HCT116 (cell line): ENCODE results near the gene SMARCA5. TPM values are rescaled to one million over a fixed set of nuclear protein-coding genes. Genes with fewer than 3 reads are reported as not detected.

Experiments used
- ATAC-seq: fragments of 200-7000 bp; cut with Tn5 transposase; 2 replicates; pipeline ENCODE4 v1.9.1; 2020; ENCODE audit warnings: mild to moderate bottlenecking, moderate library complexity
- BruUV-seq: library from RNA; stranded (reverse); fragments of 400-500 nt; replicated peaks from 2 replicates; lab custom pipeline; 2021; lab: Mats Ljungman, UMichigan
- CTCF ChIA-PET: fragments of 300-600 bp; sonication (Branson Sonifier 250); formaldehyde crosslinking; loops from one replicate; lab custom pipeline; 2021; ENCODE audit warnings: antibody characterized with exemption; lab: Charles Lee
- POLR2A ChIA-PET: fragments of 300-600, 350-600 bp; sonication (Branson Sonifier 250); formaldehyde crosslinking; loops from one replicate; lab custom pipeline; 2021; ENCODE audit warnings: antibody characterized with exemption; lab: Charles Lee
- RAD21 ChIA-PET, 2 experiments: fragments of 300-600 bp; sonication (Branson Sonifier 250); formaldehyde crosslinking; loops; one replicate each; lab custom pipeline; 2023; ENCODE audit warnings: low total read pairs in 2 of 2; ENCODE audit not compliant: uncharacterized antibody in 2 of 2, unreplicated experiment in 2 of 2, low non-redundant PET in 1 of 2; lab: Charles Lee
- DNase-seq: peaks from one replicate; pipeline ENCODE4 v3.0.0-alpha.2; 2010; ENCODE audit warnings: low read depth, low spot score
- H2AFZ ChIP-seq: fragments of 200-600 bp; shearing (Covaris generic), sonication (generic); 2 replicates; pipeline ENCODE4 v1.6.1; 2017; ENCODE audit warnings: low read depth, mixed run types, mixed read lengths, antibody characterized with exemption, low read length; ENCODE audit not compliant: poor library complexity, severe bottlenecking
- H3K27ac ChIP-seq: 2 replicates; pipeline ENCODE4 v1.5.1; 2012; ENCODE audit warnings: low read depth, low read length
- H3K27me3 ChIP-seq: fragments of 200-600 bp; sonication (generic); 2 replicates; pipeline ENCODE4 v1.6.1; 2016; ENCODE audit warnings: mixed run types, low read length, mixed read lengths; ENCODE audit not compliant: insufficient read depth
- H3K36me3 ChIP-seq, 2 experiments: fragments of 200-500 bp in 1 of 2; fragments of 200-600 bp in 1 of 2; sonication (Bioruptor generic) in 1 of 2; sonication (generic) in 1 of 2; 2 replicates each; pipeline versions ENCODE4 v1.5.1 to v1.6.1; 2014 to 2016; ENCODE audit warnings: low read length in 2 of 2, inconsistent platforms in 1 of 2, mixed read lengths in 1 of 2, mixed run types in 1 of 2; ENCODE audit not compliant: insufficient read depth in 2 of 2, control insufficient read depth in 1 of 2
- H3K4me1 ChIP-seq, 2 experiments: fragments of 200-600 bp in 1 of 2; sonication (generic) in 1 of 2; 2 replicates each; pipeline versions ENCODE4 v1.5.1 to v1.6.1; 2012 to 2017; ENCODE audit warnings: low read length in 2 of 2, inconsistent platforms in 1 of 2, mild to moderate bottlenecking in 1 of 2, mixed read lengths in 1 of 2, mixed run types in 1 of 2, moderate library complexity in 1 of 2; ENCODE audit not compliant: insufficient read depth in 2 of 2, control insufficient read depth in 1 of 2
- H3K4me2 ChIP-seq: fragments of 200-600 bp; sonication (generic); 2 replicates; pipeline ENCODE4 v1.6.1; 2017; ENCODE audit warnings: mixed run types, low read length, mixed read lengths
- H3K4me3 ChIP-seq, 2 experiments: fragments of 200-600 bp in 1 of 2; sonication (generic) in 1 of 2; replicated peaks in 1 of 2; 2 replicates each; pipeline ENCODE4 v1.5.1; 2011 to 2016; ENCODE audit warnings: low read length in 2 of 2, control low read depth in 1 of 2, low read depth in 1 of 2, mild to moderate bottlenecking in 1 of 2, mixed read lengths in 1 of 2, mixed run types in 1 of 2
- H3K79me2 ChIP-seq: fragments of 200-600 bp; sonication (generic); 2 replicates; pipeline ENCODE4 v1.6.1; 2017; ENCODE audit warnings: mild to moderate bottlenecking, mixed run types, low read length, moderate library complexity, mixed read lengths; ENCODE audit not compliant: insufficient read depth
- H3K9ac ChIP-seq: fragments of 200-600 bp; sonication (generic); 2 replicates; pipeline ENCODE4 v1.6.1; 2016; ENCODE audit warnings: low read length, mixed read lengths
- H3K9me2 ChIP-seq: fragments of 200-600 bp; sonication (generic), shearing (Covaris generic); 2 replicates; pipeline ENCODE4 v1.6.1; 2017; ENCODE audit warnings: mixed run types, mild to moderate bottlenecking, moderate library complexity; ENCODE audit not compliant: insufficient read depth
- H3K9me3 ChIP-seq, 2 experiments: fragments of 200-500 bp in 1 of 2; fragments of 200-600 bp in 1 of 2; sonication (Bioruptor generic) in 1 of 2; sonication (generic) in 1 of 2; 2 replicates each; pipeline ENCODE4 v1.6.1; 2014 to 2017; ENCODE audit warnings: low read length in 2 of 2, mixed read lengths in 2 of 2, inconsistent platforms in 1 of 2, low read depth in 1 of 2, mild to moderate bottlenecking in 1 of 2, mixed run types in 1 of 2, moderate library complexity in 1 of 2; ENCODE audit not compliant: control insufficient read depth in 1 of 2, insufficient read depth in 1 of 2
- H4K20me1 ChIP-seq: fragments of 200-600 bp; sonication (generic), shearing (Covaris generic); 2 replicates; pipeline ENCODE4 v1.6.1; 2017; ENCODE audit warnings: mixed run types, mild to moderate bottlenecking, moderate library complexity; ENCODE audit not compliant: insufficient read depth
- CEBPB ChIP-seq: IDR thresholded peaks from 2 replicates; pipeline ENCODE4 v1.6.1; 2012; ENCODE audit warnings: low read depth
- EGR1 ChIP-seq: IDR thresholded peaks from 2 replicates; pipeline ENCODE4 v1.6.1; 2012; ENCODE audit warnings: low read depth
- EZH2 ChIP-seq: fragments of 200-600 bp; sonication (generic); IDR thresholded peaks from 2 replicates; pipeline ENCODE4 v1.6.1; 2017; ENCODE audit warnings: antibody characterized with exemption, mixed run types
- FOSL1 ChIP-seq: IDR thresholded peaks from 2 replicates; pipeline ENCODE4 v1.6.1; 2012; ENCODE audit warnings: low read depth
- JUND ChIP-seq: IDR thresholded peaks from 2 replicates; pipeline ENCODE4 v1.6.1; 2012
- POLR2A ChIP-seq: IDR thresholded peaks from 2 replicates; pipeline ENCODE4 v1.7.0; 2011; ENCODE audit warnings: borderline replicate concordance; ENCODE audit not compliant: insufficient read depth, insufficient read length; ENCODE audit errors: extremely low read depth
- POLR2AphosphoS5 ChIP-seq: IDR thresholded peaks from 2 replicates; pipeline ENCODE4 v1.6.1; 2011; ENCODE audit warnings: mild to moderate bottlenecking, low read depth, low read length, moderate library complexity
- SP1 ChIP-seq: IDR thresholded peaks from 2 replicates; pipeline ENCODE4 v1.6.1; 2012; ENCODE audit warnings: low read depth
- SRF ChIP-seq: IDR thresholded peaks from 2 replicates; pipeline ENCODE4 v1.6.1; 2012; ENCODE audit warnings: low read depth
- TCF7L2 ChIP-seq: IDR thresholded peaks from 2 replicates; pipeline ENCODE4 v1.7.0; 2011; ENCODE audit warnings: borderline replicate concordance, inconsistent platforms; ENCODE audit not compliant: insufficient read depth, insufficient read length; ENCODE audit errors: extremely low read depth
- YY1 ChIP-seq: IDR thresholded peaks from 2 replicates; pipeline ENCODE4 v1.6.1; 2011; ENCODE audit warnings: low read length, low read depth, moderate library complexity, mild to moderate bottlenecking; ENCODE audit not compliant: insufficient replicate concordance; ENCODE audit errors: extremely low read depth
- ZFX ChIP-seq: fragments of 450-650 bp; IDR thresholded peaks from 2 replicates; pipeline ENCODE4 v1.6.1; 2017
- ZNF274 ChIP-seq: fragments of 200-500 bp; sonication (Bioruptor generic); IDR thresholded peaks from 2 replicates; pipeline ENCODE4 v1.6.1; 2014; ENCODE audit warnings: mild to moderate bottlenecking, low read depth, low read length, inconsistent platforms
- intact Hi-C: fragments of 100-400 bp; cut with micrococcal nuclease; formaldehyde crosslinking; loops from 2 replicates; pipeline ENCODE4 v1.10.0; 2022
- total RNA-seq: library from RNA; stranded (reverse); gene quantifications from one replicate; pipeline ENCODE4 v1.2.1, GENCODE V29; 2021; ENCODE audit not compliant: unreplicated experiment
- TF ChIP-seq, protein P1 (sequence below): IDR thresholded peaks from 2 replicates; pipeline ENCODE4 v1.6.1; 2012
- TF ChIP-seq, protein P2 (sequence below): IDR thresholded peaks from 2 replicates; pipeline ENCODE4 v1.6.1; 2011; ENCODE audit warnings: mild to moderate bottlenecking, low read length, moderate library complexity; ENCODE audit not compliant: insufficient replicate concordance; ENCODE audit errors: extremely low read depth

Gene SMARCA5
- total RNA-seq, 1 experiment from 2014 or later: 61.2 TPM

DNA sequence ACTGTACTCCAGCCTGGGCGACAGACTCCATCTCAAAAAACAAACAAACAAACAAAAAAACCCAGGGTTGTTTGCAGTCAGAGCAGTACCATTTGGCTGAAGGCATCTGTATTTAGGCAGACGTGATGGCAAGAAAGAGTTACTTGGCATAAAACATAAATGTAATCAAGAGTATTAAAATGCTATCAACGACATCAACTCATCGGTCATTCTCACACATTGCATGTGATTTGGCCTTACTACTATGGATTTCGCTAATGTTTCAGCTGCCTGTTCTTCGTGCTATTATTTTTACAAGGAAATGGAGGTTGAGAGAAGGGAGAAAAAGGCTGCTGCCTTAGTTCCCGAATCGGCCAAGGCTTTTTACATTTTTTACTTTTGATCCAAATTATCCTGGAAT, 15.5 kb upstream of the SMARCA5 start:
- Histone ChIP-seq H3K9me2 (no peaks in the 10 kb centered on the region), H4K20me1 (no peaks in the 10 kb centered on the region), H3K4me3 (no peak overlapping the region), H3K27me3 (no peaks in the 10 kb centered on the region), H2AFZ (no peak overlapping the region), H3K79me2 (no peaks in the 10 kb centered on the region), H3K4me2 (no peak overlapping the region), H3K9me3 (no peaks in the 10 kb centered on the region), H3K4me1 (no peaks in the 10 kb centered on the region), H3K27ac (no peak overlapping the region), H3K36me3 (no peaks in the 10 kb centered on the region), H3K9ac (no peak overlapping the region)
- TF ChIP-seq POLR2AphosphoS5: no peak
- no peak for TF ChIP-seq EGR1
- TF ChIP-seq TCF7L2: no peak
- TF ChIP-seq, protein P1, sequence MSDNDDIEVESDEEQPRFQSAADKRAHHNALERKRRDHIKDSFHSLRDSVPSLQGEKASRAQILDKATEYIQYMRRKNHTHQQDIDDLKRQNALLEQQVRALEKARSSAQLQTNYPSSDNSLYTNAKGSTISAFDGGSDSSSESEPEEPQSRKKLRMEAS: no peak
- TF ChIP-seq FOSL1: no peak
- TF ChIP-seq ZNF274: no peak
- TF ChIP-seq CEBPB: no peak
- no peak for TF ChIP-seq JUND
- no peak for TF ChIP-seq EZH2
- TF ChIP-seq YY1: no peak
- TF ChIP-seq SRF: no peak
- no peak for TF ChIP-seq SP1
- TF ChIP-seq, protein P2, sequence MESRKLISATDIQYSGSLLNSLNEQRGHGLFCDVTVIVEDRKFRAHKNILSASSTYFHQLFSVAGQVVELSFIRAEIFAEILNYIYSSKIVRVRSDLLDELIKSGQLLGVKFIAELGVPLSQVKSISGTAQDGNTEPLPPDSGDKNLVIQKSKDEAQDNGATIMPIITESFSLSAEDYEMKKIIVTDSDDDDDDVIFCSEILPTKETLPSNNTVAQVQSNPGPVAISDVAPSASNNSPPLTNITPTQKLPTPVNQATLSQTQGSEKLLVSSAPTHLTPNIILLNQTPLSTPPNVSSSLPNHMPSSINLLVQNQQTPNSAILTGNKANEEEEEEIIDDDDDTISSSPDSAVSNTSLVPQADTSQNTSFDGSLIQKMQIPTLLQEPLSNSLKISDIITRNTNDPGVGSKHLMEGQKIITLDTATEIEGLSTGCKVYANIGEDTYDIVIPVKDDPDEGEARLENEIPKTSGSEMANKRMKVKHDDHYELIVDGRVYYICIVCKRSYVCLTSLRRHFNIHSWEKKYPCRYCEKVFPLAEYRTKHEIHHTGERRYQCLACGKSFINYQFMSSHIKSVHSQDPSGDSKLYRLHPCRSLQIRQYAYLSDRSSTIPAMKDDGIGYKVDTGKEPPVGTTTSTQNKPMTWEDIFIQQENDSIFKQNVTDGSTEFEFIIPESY: no peak
- TF ChIP-seq ZFX: no peak
- TF ChIP-seq POLR2A: no peak
- CTCF ChIA-PET: no interaction called here
- POLR2A ChIA-PET: no interaction called here
- ATAC-seq (no peak), DNase-seq (no peak)
- intact Hi-C loops: no loop called here
- RAD21 ChIA-PET: no interaction called here
- no TSS peak for BruUV-seq
